Measurements from ENCODE around the gene TCHHL1.

Gene TCHHL1

GRCh38 chr1:152109231-152109997 is 20.6 kb upstream of the TCHHL1 start:
- no peak for TF ChIP-seq OSR1 (CRISPR knock-in tag; IDR thresholded peaks at IDR 0.05)
- TF ChIP-seq PATZ1 (CRISPR knock-in tag; IDR thresholded peaks at IDR 0.05; ENCODE audit: borderline replicate concordance) = no peak
- TF ChIP-seq POU6F1 (CRISPR knock-in tag; IDR thresholded peaks at IDR 0.05; ENCODE audit: borderline replicate concordance, low read depth) = no peak
- no peak for TF ChIP-seq ARNTL (CRISPR knock-in tag; IDR thresholded peaks at IDR 0.05; ENCODE audit: borderline replicate concordance, low read depth)
- no peak for TF ChIP-seq ZNF8 (CRISPR knock-in tag; IDR thresholded peaks at IDR 0.05)
- TF ChIP-seq ZNF565 (CRISPR knock-in tag; conservative IDR thresholded peaks at IDR 0.05; ENCODE audit: low read depth) = no peak
- no peak for TF ChIP-seq ZNF70 (CRISPR knock-in tag; IDR thresholded peaks at IDR 0.05)
- no peak for TF ChIP-seq TCF4 (CRISPR knock-in tag; IDR thresholded peaks at IDR 0.05; ENCODE audit: borderline replicate concordance)
- TF ChIP-seq GLIS3 (CRISPR knock-in tag; IDR thresholded peaks at IDR 0.05) = no peak
- no peak for TF ChIP-seq TOX (CRISPR knock-in tag; IDR thresholded peaks at IDR 0.05; ENCODE audit: borderline replicate concordance)
- TF ChIP-seq PPARA (CRISPR knock-in tag; IDR thresholded peaks at IDR 0.05; ENCODE audit: borderline replicate concordance) = no peak
- TF ChIP-seq TSHZ2 (CRISPR knock-in tag; IDR thresholded peaks at IDR 0.05) = no peak
- no peak for TF ChIP-seq ZC3H10 (CRISPR knock-in tag; IDR thresholded peaks at IDR 0.05)
- TF ChIP-seq ZFP30 (CRISPR knock-in tag; IDR thresholded peaks at IDR 0.05) = no peak
- TF ChIP-seq SNAI2 (CRISPR knock-in tag; IDR thresholded peaks at IDR 0.05) = no peak
- TF ChIP-seq CREB5 (CRISPR knock-in tag; IDR thresholded peaks at IDR 0.05; ENCODE audit: low read depth) = no peak
- TF ChIP-seq ISL1 (CRISPR knock-in tag; IDR thresholded peaks at IDR 0.05) = no peak
- no peak for TF ChIP-seq CSDC2 (CRISPR knock-in tag; IDR thresholded peaks at IDR 0.05)
- TF ChIP-seq RARB (CRISPR knock-in tag; IDR thresholded peaks at IDR 0.05) = no peak
- TF ChIP-seq ZFP3 (CRISPR knock-in tag; IDR thresholded peaks at IDR 0.05) = no peak
- no peak for ATAC-seq

GRCh38 chr1:152108882-152109222 is 20.0 kb upstream of the TCHHL1 start:
- no peak for ATAC-seq
- no peak for TF ChIP-seq ZFP30 (CRISPR knock-in tag; IDR thresholded peaks at IDR 0.05)
- no peak for TF ChIP-seq BACH2 (CRISPR knock-in tag; IDR thresholded peaks at IDR 0.05; ENCODE audit: borderline replicate concordance)
- TF ChIP-seq PATZ1 (CRISPR knock-in tag; IDR thresholded peaks at IDR 0.05; ENCODE audit: borderline replicate concordance) = no peak
- no peak for TF ChIP-seq TCF4 (CRISPR knock-in tag; IDR thresholded peaks at IDR 0.05; ENCODE audit: borderline replicate concordance)
- TF ChIP-seq SNAI2 (CRISPR knock-in tag; IDR thresholded peaks at IDR 0.05) = no peak
